K562 (cell line): ENCODE data around the gene PBRM1. TPM values are rescaled to one million over a fixed set of nuclear protein-coding genes. Genes with fewer than 3 reads are reported as not detected.

Experiments
- ATAC-seq: fragments of 200-7000 bp; cut with Tn5 transposase; 3 replicates; pipeline ENCODE4 v1.9.1; 2020; ENCODE audit warnings: moderate library complexity
- BruUV-seq: library from RNA; stranded (reverse); fragments of 400-500 nt; replicated peaks from 2 replicates; lab custom pipeline; 2021; lab: Mats Ljungman, UMichigan
- CTCF ChIA-PET: fragments of 300-600 bp; formaldehyde crosslinking; extraction: SDS; loops from one replicate; lab custom pipeline; 2021; ENCODE audit warnings: low intra/inter-chr PET ratio; lab: Yijun Ruan, JAX
- POLR2A ChIA-PET: fragments of 300-600, 350-650 bp; sonication (Branson Sonifier 250); formaldehyde crosslinking; extraction: SDS; loops from one replicate; lab custom pipeline; 2021; ENCODE audit warnings: antibody characterized with exemption, inconsistent platforms; lab: Yijun Ruan, JAX
- DNase-seq, 4 experiments: peaks; one replicate each; pipeline versions ENCODE4 v3.0.0 to v3.0.0-alpha.2; 2011 to 2018; ENCODE audit warnings: low spot score in 3 of 4, mixed read lengths in 3 of 4; ENCODE audit errors: extremely low read depth in 1 of 4
- FAIRE-seq: peaks from 2 replicates; lab custom pipeline; 2011; peaks lifted over from hg19 to GRCh38; lab: Jason Lieb, UNC
- H2AFZ ChIP-seq: 2 replicates; pipeline ENCODE4 v1.6.0; 2011; ENCODE audit warnings: low read depth, low read length, control low read depth, inconsistent platforms
- H3K27ac ChIP-seq: fragments of 200-600 bp; 3 replicates; pipeline ENCODE4 v1.8.0; 2011; ENCODE audit warnings: low read depth, mild to moderate bottlenecking, control low read depth, inconsistent platforms, low read length, moderate library complexity, mixed read lengths; ENCODE audit errors: extremely low read depth
- H3K27me3 ChIP-seq, 2 experiments: fragments of 300-600 bp in 1 of 2; 2 replicates in 1 of 2; 3 replicates in 1 of 2; pipeline versions ENCODE4 v1.6.0 to v1.8.0; 2011; ENCODE audit warnings: inconsistent platforms in 2 of 2, low read length in 2 of 2, mild to moderate bottlenecking in 1 of 2, mixed read lengths in 1 of 2, moderate library complexity in 1 of 2; ENCODE audit not compliant: control insufficient read depth in 2 of 2, insufficient read depth in 2 of 2
- H3K36me3 ChIP-seq: fragments of 300-600 bp; 3 replicates; pipeline ENCODE4 v1.8.0; 2011; ENCODE audit warnings: mild to moderate bottlenecking, low read length, inconsistent platforms; ENCODE audit not compliant: control insufficient read depth, insufficient read depth
- H3K4me1 ChIP-seq, 2 experiments: fragments of 200-600 bp in 1 of 2; replicated peaks in 1 of 2; 2 replicates in 1 of 2; 3 replicates in 1 of 2; pipeline versions ENCODE4 v1.5.1 to v1.8.0; 2011; ENCODE audit warnings: inconsistent platforms in 2 of 2, low read length in 2 of 2, mild to moderate bottlenecking in 1 of 2, mixed read lengths in 1 of 2, moderate library complexity in 1 of 2; ENCODE audit not compliant: control insufficient read depth in 2 of 2, insufficient read depth in 2 of 2
- H3K4me2 ChIP-seq: 2 replicates; pipeline ENCODE4 v1.6.1; 2011; ENCODE audit warnings: low read length, control low read depth, inconsistent platforms, mixed read lengths; ENCODE audit not compliant: insufficient read depth
- H3K4me3 ChIP-seq: fragments of 200-600 bp; sonication (generic), shearing (Covaris generic); 2 replicates; pipeline ENCODE4 v1.5.1; 2016; ENCODE audit warnings: control low read depth, inconsistent platforms
- H3K79me2 ChIP-seq: fragments of 200-600 bp; 3 replicates; pipeline ENCODE4 v1.8.0; 2011; ENCODE audit warnings: low read length, inconsistent platforms; ENCODE audit not compliant: control insufficient read depth, insufficient read depth
- H3K9ac ChIP-seq, 2 experiments: 2 replicates each; pipeline versions ENCODE4 v1.6.0 to v1.6.1; 2011; ENCODE audit warnings: low read depth in 2 of 2, low read length in 2 of 2, control low read depth in 1 of 2, inconsistent platforms in 1 of 2, mild to moderate bottlenecking in 1 of 2, mixed read lengths in 1 of 2; ENCODE audit not compliant: insufficient read depth in 1 of 2
- H3K9me1 ChIP-seq: one replicate; pipeline ENCODE4 v1.6.0; 2011; ENCODE audit warnings: inconsistent platforms, mild to moderate bottlenecking, low read length, moderate library complexity; ENCODE audit not compliant: control insufficient read depth, insufficient read depth
- H3K9me3 ChIP-seq: replicated peaks from 2 replicates; pipeline ENCODE4 v1.5.1; 2011; ENCODE audit warnings: low read depth, low read length, inconsistent platforms; ENCODE audit not compliant: control insufficient read depth, insufficient read depth
- H4K20me1 ChIP-seq: replicated peaks from 2 replicates; pipeline ENCODE4 v1.6.1; 2011; ENCODE audit warnings: low read length, inconsistent platforms, mixed read lengths; ENCODE audit not compliant: control insufficient read depth, insufficient read depth
- ARHGAP35 ChIP-seq: fragments of 450-650 bp; IDR thresholded peaks from 2 replicates; pipeline ENCODE4 v1.6.1; 2018; ENCODE audit not compliant: partially characterized antibody
- CBX2 ChIP-seq: fragments of 200-600 bp; sonication (generic); IDR thresholded peaks from one replicate; pipeline ENCODE4 v1.6.1; 2012; ENCODE audit warnings: mild to moderate bottlenecking, low read length, inconsistent platforms; ENCODE audit not compliant: insufficient read depth, poor library complexity, severe bottlenecking
- CEBPB ChIP-seq: fragments of 450-650 bp; IDR thresholded peaks from 2 replicates; pipeline ENCODE4 v1.6.1; 2016; ENCODE audit warnings: missing genetic modification characterization, missing compliant biosample characterization
- ILK ChIP-seq: fragments of 450-650 bp; IDR thresholded peaks from 2 replicates; pipeline ENCODE4 v1.6.1; 2016; ENCODE audit warnings: missing genetic modification characterization, low read depth, mild to moderate bottlenecking, missing compliant biosample characterization, moderate library complexity, borderline replicate concordance
- KLF6 ChIP-seq: fragments of 250-450 bp; sonication (Bioruptor Pico); IDR thresholded peaks from 2 replicates; pipeline ENCODE4 v1.4.0; 2020; ENCODE audit warnings: mild to moderate bottlenecking, moderate library complexity, borderline replicate concordance
- NR2C2 ChIP-seq, 2 experiments: fragments of 200-800 bp in 1 of 2; sonication (Bioruptor generic) in 1 of 2; sonication (generic) in 1 of 2; formaldehyde crosslinking in 1 of 2; IDR thresholded peaks; 2 replicates each; pipeline versions ENCODE4 v1.6.1 to v1.8.0; 2016 to 2022; ENCODE audit warnings: mild to moderate bottlenecking in 1 of 2, missing compliant biosample characterization in 1 of 2, missing genetic modification characterization in 1 of 2, missing genetic modification reagents in 1 of 2
- RBM34 ChIP-seq: fragments of 200-400 bp; formaldehyde crosslinking; IDR thresholded peaks from 2 replicates; pipeline ENCODE4 v1.6.1; 2018; ENCODE audit warnings: low read length, borderline replicate concordance; ENCODE audit not compliant: insufficient read depth
- SRSF9 ChIP-seq: fragments of 200-400 bp; formaldehyde crosslinking; IDR thresholded peaks from 2 replicates; pipeline ENCODE4 v1.6.1; 2017; ENCODE audit warnings: low read depth, low read length, borderline replicate concordance
- ZBTB1 ChIP-seq: sonication (generic); formaldehyde crosslinking; IDR thresholded peaks from 2 replicates; pipeline ENCODE4 v1.8.1; 2023; ENCODE audit warnings: missing genetic modification reagents, low read depth, mild to moderate bottlenecking, borderline replicate concordance
- ZNF224 ChIP-seq: sonication (generic); formaldehyde crosslinking; IDR thresholded peaks from 2 replicates; pipeline ENCODE4 v1.8.0; 2022; ENCODE audit warnings: mild to moderate bottlenecking, missing genetic modification reagents
- ZNF695 ChIP-seq: fragments of 450-650 bp; formaldehyde crosslinking; IDR thresholded peaks from 2 replicates; pipeline ENCODE4 v1.4.0; 2020; ENCODE audit warnings: mild to moderate bottlenecking, moderate library complexity
- ZSCAN29 ChIP-seq: fragments of 450-650 bp; IDR thresholded peaks from 2 replicates; pipeline ENCODE4 v1.6.1; 2017
- WGBS: fragments of 100-300 bp; shearing (Covaris generic); methylation state at CpG from one replicate; pipeline ENCODE4 v1.1.6; 2016; ENCODE audit warnings: low coverage, mixed read lengths; ENCODE audit not compliant: insufficient coverage; ENCODE audit errors: missing lambda C conversion rate; 5-methylcytosine and 5-hydroxymethylcytosine counted together
- in situ Hi-C: fragments of 300-500 bp; cut with MboI; formaldehyde crosslinking; loops from 4 replicates; pipeline ENCODE4 v1.15.0; 2018; ENCODE audit warnings: inconsistent platforms, mixed read lengths
- intact Hi-C: fragments of 100-400 bp; cut with micrococcal nuclease; formaldehyde crosslinking; loops from 2 replicates; pipeline ENCODE4 v1.14.2; 2022
- polyA plus RNA-seq, 8 experiments: library from polyadenylated mRNA; depleted of rRNA in 4 of 8; stranded (reverse) in 5 of 8; unstranded in 3 of 8; fragments of >200 nt; fragmentation: Nextera tagmentation in 2 of 8; fragmentation: Illumina TruSeq in 1 of 8; extraction: Ambion mirVana in 2 of 8; extraction: Trizol in 1 of 8; gene quantifications; 2 replicates each; pipeline versions ENCODE4 v1.2.1 to v1.2.3, GENCODE V29; 2011 to 2014; ENCODE audit warnings: inconsistent platforms in 1 of 8, missing spikeins in 1 of 8
- total RNA-seq, 7 experiments: library from RNA; depleted of rRNA in 6 of 7; stranded (reverse); fragments of >200 nt in 6 of 7; fragmentation: Illumina TruSeq in 2 of 7; extraction: Trizol in 2 of 7; gene quantifications; 2 replicates each; pipeline versions ENCODE4 v1.2.1 to v1.2.3, GENCODE V29; 2011 to 2021; ENCODE audit warnings: low replicate concordance in 1 of 7
- TF ChIP-seq, protein P1 (sequence below): sonication (generic); formaldehyde crosslinking; IDR thresholded peaks from 2 replicates; pipeline ENCODE4 v1.9.0; 2022; ENCODE audit warnings: mild to moderate bottlenecking, missing genetic modification reagents
- TF ChIP-seq, protein P2 (sequence below): fragments of 200-400 bp; formaldehyde crosslinking; IDR thresholded peaks from 2 replicates; pipeline ENCODE4 v1.6.1; 2017; ENCODE audit warnings: mild to moderate bottlenecking, low read depth, low read length, moderate library complexity

Gene PBRM1
- total and polyA plus RNA-seq, 9 of the 15 experiments (the other 6 are each of a cell fraction or from before 2014, with no cell fraction given) = 3.9 to 31.8 (median 19.0) TPM

DNA sequence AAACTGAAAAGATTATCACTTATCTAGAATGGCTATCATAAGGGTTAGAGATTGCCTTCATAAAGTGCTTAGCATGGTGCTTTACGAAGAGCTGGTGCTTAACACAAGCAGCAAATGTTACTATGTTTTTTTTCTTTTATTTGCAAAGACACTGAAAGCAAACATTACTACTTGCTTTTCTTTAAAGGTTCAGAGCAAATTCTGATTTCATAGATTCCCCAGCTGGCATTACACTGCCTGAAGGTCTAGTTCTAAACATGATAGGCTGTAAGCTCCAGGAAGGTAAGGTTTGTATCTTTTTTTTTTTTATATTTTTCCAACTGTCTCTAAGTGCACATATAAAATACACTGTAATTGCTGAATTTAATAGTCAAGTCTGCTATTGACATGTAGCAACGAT lies 77.4 kb downstream of the PBRM1 start:
- H3K9me1 ChIP-seq = no peaks in the 10 kb centered on the region
- 77% methylated on average over 2 of the region's 2 CpGs for WGBS
- H3K9me3 ChIP-seq = no peaks in the 10 kb centered on the region
- ChIA-PET POLR2A (interaction anchor here (0.7 to 0.9 kb wide), 2 partner anchors 14 to 78 kb away, joined by 3 to 5 read pairs; no protein-coding TSS in a partner anchor), CTCF (no interaction called here)
- DNase-seq (no peak), FAIRE-seq (no peak), ATAC-seq (no peak)
- H3K4me2 ChIP-seq = no peak overlapping the region
- no peak overlapping the region for H3K4me3 ChIP-seq
- no peak for TF ChIP-seq NR2C2 (CRISPR knock-in tag; IDR thresholded peaks at IDR 0.05)
- TF ChIP-seq NR2C2 (tag; IDR thresholded peaks at IDR 0.05) = no peak
- TF ChIP-seq ZNF695 (CRISPR knock-in tag) = no peak
- no peak for TF ChIP-seq ZNF224 (CRISPR knock-in tag)
- TF ChIP-seq, protein P1, sequence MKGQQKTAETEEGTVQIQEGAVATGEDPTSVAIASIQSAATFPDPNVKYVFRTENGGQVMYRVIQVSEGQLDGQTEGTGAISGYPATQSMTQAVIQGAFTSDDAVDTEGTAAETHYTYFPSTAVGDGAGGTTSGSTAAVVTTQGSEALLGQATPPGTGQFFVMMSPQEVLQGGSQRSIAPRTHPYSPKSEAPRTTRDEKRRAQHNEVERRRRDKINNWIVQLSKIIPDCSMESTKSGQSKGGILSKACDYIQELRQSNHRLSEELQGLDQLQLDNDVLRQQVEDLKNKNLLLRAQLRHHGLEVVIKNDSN = no peak
- TF ChIP-seq, protein P2, sequence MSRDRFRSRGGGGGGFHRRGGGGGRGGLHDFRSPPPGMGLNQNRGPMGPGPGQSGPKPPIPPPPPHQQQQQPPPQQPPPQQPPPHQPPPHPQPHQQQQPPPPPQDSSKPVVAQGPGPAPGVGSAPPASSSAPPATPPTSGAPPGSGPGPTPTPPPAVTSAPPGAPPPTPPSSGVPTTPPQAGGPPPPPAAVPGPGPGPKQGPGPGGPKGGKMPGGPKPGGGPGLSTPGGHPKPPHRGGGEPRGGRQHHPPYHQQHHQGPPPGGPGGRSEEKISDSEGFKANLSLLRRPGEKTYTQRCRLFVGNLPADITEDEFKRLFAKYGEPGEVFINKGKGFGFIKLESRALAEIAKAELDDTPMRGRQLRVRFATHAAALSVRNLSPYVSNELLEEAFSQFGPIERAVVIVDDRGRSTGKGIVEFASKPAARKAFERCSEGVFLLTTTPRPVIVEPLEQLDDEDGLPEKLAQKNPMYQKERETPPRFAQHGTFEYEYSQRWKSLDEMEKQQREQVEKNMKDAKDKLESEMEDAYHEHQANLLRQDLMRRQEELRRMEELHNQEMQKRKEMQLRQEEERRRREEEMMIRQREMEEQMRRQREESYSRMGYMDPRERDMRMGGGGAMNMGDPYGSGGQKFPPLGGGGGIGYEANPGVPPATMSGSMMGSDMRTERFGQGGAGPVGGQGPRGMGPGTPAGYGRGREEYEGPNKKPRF = no peak
- TF ChIP-seq ZBTB1 (CRISPR knock-in tag) = no peak
- no peak for TF ChIP-seq ARHGAP35
- TF ChIP-seq ZSCAN29 = no peak
- no peak for TF ChIP-seq ILK (tag)
- TF ChIP-seq CBX2 = no peak
- TF ChIP-seq CEBPB = no peak
- no peak for TF ChIP-seq KLF6 (CRISPR knock-in tag)
- TF ChIP-seq SRSF9 = no peak
- no peak for TF ChIP-seq RBM34
- no peaks in the 10 kb centered on the region for H3K27me3 ChIP-seq
- H4K20me1 ChIP-seq = no peaks in the 10 kb centered on the region
- intact Hi-C loops = no loop called here
- H3K36me3 ChIP-seq = peaks cover 38% of the 10 kb centered on the region
- H3K79me2 ChIP-seq = no peaks in the 10 kb centered on the region
- no peak overlapping the region for H2AFZ ChIP-seq
- H3K4me1 ChIP-seq = peaks cover 0 to 3% of the 10 kb centered on the region in 2 experiments; a peak in 2 of 5 replicates
- H3K27ac ChIP-seq = no peak overlapping the region
- in situ Hi-C loops = no loop called here
- no peak overlapping the region for H3K9ac ChIP-seq
- no TSS peak for BruUV-seq
